Heart left ventricle (tissue), 16 donors: Measurements from ENCODE around the gene SH3RF3. TPM values are rescaled to one million over a fixed set of nuclear protein-coding genes. Genes with fewer than 3 reads are reported as not detected.

Experiments
- ATAC-seq, 4 donors: fragments of 200-7000 bp; cut with Tn5 transposase; one replicate each; pipeline ENCODE4 v1.9.1; 2020 to 2022; ENCODE audit warnings: moderate library complexity in 4 of 4, mild to moderate bottlenecking in 3 of 4, moderate number of reproducible peaks in 1 of 4
- DNase-seq, 5 donors: peaks; one replicate each; pipeline ENCODE4 v3.0.0-alpha.2; 2020
- H3K27ac ChIP-seq, 12 donors: fragments of 200-600 bp; sonication (generic) in 4 of 12; one replicate each; pipeline versions ENCODE4 v1.5.0 to v1.8.0; 2016 to 2022; ENCODE audit warnings: mild to moderate bottlenecking in 2 of 12
- H3K27me3 ChIP-seq, 9 donors: fragments of 200-600 bp; sonication (generic) in 2 of 9; one replicate each; pipeline versions ENCODE4 v1.5.1 to v1.8.0; 2016 to 2022; ENCODE audit warnings: mild to moderate bottlenecking in 3 of 9
- H3K36me3 ChIP-seq, 9 donors: fragments of 200-600 bp; sonication (generic) in 2 of 9; one replicate each; pipeline versions ENCODE4 v1.5.0 to v1.8.0; 2018 to 2022; ENCODE audit warnings: mild to moderate bottlenecking in 2 of 9
- H3K4me1 ChIP-seq, 12 donors: fragments of 200-600 bp; sonication (generic) in 4 of 12; one replicate each; pipeline versions ENCODE4 v1.5.0 to v1.8.0; 2016 to 2022; ENCODE audit warnings: mild to moderate bottlenecking in 3 of 12
- H3K4me3 ChIP-seq, 12 donors: fragments of 200-600 bp; sonication (generic) in 4 of 12; one replicate each; pipeline versions ENCODE4 v1.5.0 to v1.8.0; 2017 to 2022; ENCODE audit warnings: mild to moderate bottlenecking in 9 of 12, moderate library complexity in 4 of 12
- H3K9me3 ChIP-seq, 12 donors: fragments of 200-600 bp; sonication (generic) in 4 of 12; one replicate each; pipeline versions ENCODE4 v1.5.0 to v1.8.0; 2016 to 2022; ENCODE audit warnings: mild to moderate bottlenecking in 1 of 12
- POLR2A ChIP-seq, 2 donors: fragments of 450-650 bp; IDR thresholded peaks; one replicate each; pipeline ENCODE4 v1.6.1; 2017; ENCODE audit warnings: antibody characterized with exemption in 2 of 2, mild to moderate bottlenecking in 2 of 2, moderate library complexity in 2 of 2
- WGBS, 4 donors: extraction: QIAGEN DNeasy Blood & Tissue Kit in 2 of 4; methylation state at CpG; one replicate each; pipeline versions ENCODE4 v1.1.5 to v1.1.7; 2013 to 2018; 5-methylcytosine and 5-hydroxymethylcytosine counted together
- intact Hi-C, 10 donors: fragments of 100-400 bp; cut with DNase I; formaldehyde crosslinking; loops; one replicate each; pipeline versions ENCODE4 v1.11.1 to v1.14.2; 2022
- polyA plus RNA-seq, 2 donors: library from polyadenylated mRNA; stranded (reverse); fragments of 200-250 nt; gene quantifications; one replicate each; pipeline ENCODE4 v1.2.3, GENCODE V29; 2013
- total RNA-seq, 9 donors: library from RNA; depleted of rRNA in 2 of 9; stranded (reverse); fragments of >200 nt in 2 of 9; fragmentation: NEBNext Ultra II Directional in 3 of 9; extraction: Animal tissue kit (Norgen Biotek cat#: 25700) in 3 of 9; gene quantifications; one replicate each; pipeline versions ENCODE4 v1.1.0 to v1.2.4, GENCODE V29; 2016 to 2023
- TF ChIP-seq, protein P1 (sequence below), 12 donors: fragments of 200-600 bp; sonication (generic) in 4 of 12; IDR thresholded peaks; one replicate each; pipeline versions ENCODE4 v1.5.0 to v1.8.0; 2018 to 2022; ENCODE audit warnings: antibody characterized with exemption in 12 of 12, mild to moderate bottlenecking in 5 of 12
- donor health status: ischemic (EF 13 %, LVEDD 7.1; RV severe dilation, severe dysfunction).
- donor health status: healthy with polysubstance abuse.
- donor health status: DM: no; HTN: yes; CAD: no.
- donor health status: DM: no; HTN: no; CAD: no.
- donor health status: ischemic (EF 25% LVEDD 6.9; RV normal size, moderate dysfunction).
- donor health status: ischemic (EF 25% LVEDD 5.7; RV mildly dilated, moderate dysfunction).
- donor health status: healthy.
- donor health status: DM: yes; HTN: yes; CAD: no.
- donor health status: ischemic (EF 35%, LVEDD 5.7; RV mildly dilated, moderate dysfunction).
- donor health status: nonischemic (EF 11% LVEDD 7.7; RV severe dilation, severe dysfunction).
- donor health status: DM: yes; HTN: yes; CAD: no.
- donor health status: PGD.
- donor health status: ischemic (EF 29% LVEDD 5.4; RV normal size, mild dysfunction).
- donor health status: nonischemic (EF 23%, LVEDD 6.1; RV moderate dilation, normal function).

The SH3RF3 gene
- total and polyA plus RNA-seq, 11 donors, result 5.2 to 15.7 (median 7.9) TPM

DNA sequence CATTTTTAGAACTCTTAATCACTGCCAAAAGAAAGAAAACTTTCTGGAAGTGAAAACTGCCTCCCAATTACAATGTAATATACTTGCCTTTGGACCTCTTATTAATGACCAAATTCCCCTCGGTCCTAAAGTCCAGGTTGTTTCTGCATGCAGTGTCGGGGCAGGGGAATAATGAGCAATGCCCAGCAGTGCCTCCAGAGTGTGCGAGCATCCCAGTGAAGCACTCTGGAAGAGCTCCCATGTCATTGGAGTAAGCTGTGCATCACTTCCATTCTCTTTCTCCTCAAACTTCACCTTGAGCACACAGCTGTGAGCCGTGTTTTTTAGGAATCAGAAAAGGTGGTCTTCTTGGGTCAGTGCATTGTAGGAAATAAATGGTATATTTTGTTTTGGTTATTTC, 107.1 kb downstream of the SH3RF3 start:
- Histone ChIP-seq H3K27ac (no peak overlapping the region), H3K27me3 (no peaks in the 10 kb centered on the region), H3K4me1 (peaks cover 0 to 48% (median 22%) of the 10 kb centered on the region in 12 donors), H3K36me3 (no peaks in the 10 kb centered on the region), H3K4me3 (no peak overlapping the region), H3K9me3 (peaks cover 0 to 4% (median 0%) of the 10 kb centered on the region in 12 donors)
- 90 to 93% (median 92%) methylated on average over 4 of the region's 4 CpGs for WGBS, 4 donors
- no peak for DNase-seq
- ATAC-seq, result no peak
- TF ChIP-seq, protein P1, sequence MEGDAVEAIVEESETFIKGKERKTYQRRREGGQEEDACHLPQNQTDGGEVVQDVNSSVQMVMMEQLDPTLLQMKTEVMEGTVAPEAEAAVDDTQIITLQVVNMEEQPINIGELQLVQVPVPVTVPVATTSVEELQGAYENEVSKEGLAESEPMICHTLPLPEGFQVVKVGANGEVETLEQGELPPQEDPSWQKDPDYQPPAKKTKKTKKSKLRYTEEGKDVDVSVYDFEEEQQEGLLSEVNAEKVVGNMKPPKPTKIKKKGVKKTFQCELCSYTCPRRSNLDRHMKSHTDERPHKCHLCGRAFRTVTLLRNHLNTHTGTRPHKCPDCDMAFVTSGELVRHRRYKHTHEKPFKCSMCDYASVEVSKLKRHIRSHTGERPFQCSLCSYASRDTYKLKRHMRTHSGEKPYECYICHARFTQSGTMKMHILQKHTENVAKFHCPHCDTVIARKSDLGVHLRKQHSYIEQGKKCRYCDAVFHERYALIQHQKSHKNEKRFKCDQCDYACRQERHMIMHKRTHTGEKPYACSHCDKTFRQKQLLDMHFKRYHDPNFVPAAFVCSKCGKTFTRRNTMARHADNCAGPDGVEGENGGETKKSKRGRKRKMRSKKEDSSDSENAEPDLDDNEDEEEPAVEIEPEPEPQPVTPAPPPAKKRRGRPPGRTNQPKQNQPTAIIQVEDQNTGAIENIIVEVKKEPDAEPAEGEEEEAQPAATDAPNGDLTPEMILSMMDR (IDR thresholded peaks at IDR 0.05), result no peak
- TF ChIP-seq POLR2A (IDR thresholded peaks at IDR 0.05), result no peak
- intact Hi-C loops, result no loop called here

DNA sequence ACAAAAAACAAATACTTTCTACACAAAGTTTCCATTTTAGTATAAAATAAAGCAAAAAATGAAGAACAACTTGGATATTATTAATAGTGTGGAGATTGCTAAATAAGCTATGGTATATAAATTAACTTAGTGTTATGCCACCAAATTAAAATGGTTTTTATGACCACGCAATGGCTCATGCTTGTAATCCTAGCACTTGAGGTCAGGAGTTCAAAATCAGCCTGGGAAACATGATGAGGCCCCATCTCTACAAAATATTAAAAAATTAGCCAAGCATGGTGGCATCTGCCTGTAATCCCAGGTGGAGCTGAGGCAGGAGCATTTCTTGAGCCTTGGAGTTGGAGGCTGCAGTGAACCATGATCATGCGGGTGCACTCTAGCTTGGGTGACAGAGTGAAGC, 108.8 kb downstream of the SH3RF3 start:
- intact Hi-C loops, result no loop called here
- Histone ChIP-seq H3K4me3 (no peak overlapping the region), H3K9me3 (peaks cover 0 to 4% (median 0%) of the 10 kb centered on the region in 12 donors), H3K36me3 (no peaks in the 10 kb centered on the region), H3K4me1 (peaks cover 7 to 59% (median 28%) of the 10 kb centered on the region in 12 donors), H3K27ac (peak overlapping the region in 1 of 12 donors; percentile 43), H3K27me3 (no peaks in the 10 kb centered on the region)
- TF ChIP-seq POLR2A (IDR thresholded peaks at IDR 0.05), result no peak
- TF ChIP-seq, protein P1 (IDR thresholded peaks at IDR 0.05), result no peak
- 95 to 99% (median 98%) methylated on average over 2 of the region's 2 CpGs for WGBS, 4 donors
- DNase-seq (no peak), ATAC-seq (no peak)

GRCh38 chr2:109238580-109238979, 109.6 kb downstream of the SH3RF3 start:
- 35 to 63% (median 48%) methylated on average over 4 of the region's 4 CpGs for WGBS, 4 donors
- no peak overlapping the region for H3K4me3 ChIP-seq
- ATAC-seq (peak; percentile 31 to 81 (median 67)), DNase-seq (peak; percentile 60 to 85 (median 81))
- TF ChIP-seq, protein P1 (IDR thresholded peaks at IDR 0.05), result no peak
- TF ChIP-seq POLR2A (IDR thresholded peaks at IDR 0.05), result no peak
- intact Hi-C loops, result no loop called here
- peaks cover 7 to 67% (median 36%) of the 10 kb centered on the region in 12 donors for H3K4me1 ChIP-seq
- no peaks in the 10 kb centered on the region for H3K27me3 ChIP-seq
- H3K9me3 ChIP-seq, result peaks cover 0 to 4% (median 0%) of the 10 kb centered on the region in 12 donors
- H3K27ac ChIP-seq, result peak overlapping the region in 6 of 12 donors; percentile 1 to 73 (median 18)
- H3K36me3 ChIP-seq, result no peaks in the 10 kb centered on the region

DNA sequence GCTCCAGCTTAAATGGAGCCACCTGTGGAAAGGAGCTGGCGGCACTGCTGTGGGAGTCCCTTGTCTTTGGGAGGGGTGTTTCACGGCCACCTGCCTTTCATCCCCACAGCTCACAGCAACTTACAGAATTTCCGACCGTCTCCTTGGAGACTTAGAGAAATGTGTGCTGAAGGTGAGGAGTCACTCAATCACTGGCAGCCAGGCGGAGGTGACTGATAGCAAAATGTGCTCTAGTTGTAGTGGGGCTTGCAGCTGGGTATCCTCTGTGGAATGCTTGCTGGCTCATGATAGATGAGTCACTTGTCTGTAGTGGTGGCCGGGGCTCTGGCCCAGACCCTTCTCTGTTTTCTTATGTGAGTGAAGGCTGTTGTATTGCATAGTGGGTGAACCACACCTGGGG, 110.7 kb downstream of the SH3RF3 start:
- no peak for TF ChIP-seq POLR2A (IDR thresholded peaks at IDR 0.05)
- TF ChIP-seq, protein P1 (IDR thresholded peaks at IDR 0.05), result no peak
- H3K27me3 ChIP-seq, result no peaks in the 10 kb centered on the region
- DNase-seq, result no peak
- H3K27ac ChIP-seq, result peak overlapping the region in 1 of 12 donors; percentile 53
- H3K36me3 ChIP-seq, result no peaks in the 10 kb centered on the region
- intact Hi-C loops, result loop anchor here in 2 of 10 donors (5.0 to 10.0 kb wide), 3 partner anchors 67 to 105 kb away; no protein-coding TSS in a partner anchor
- ATAC-seq, result no peak
- H3K9me3 ChIP-seq, result no peaks in the 10 kb centered on the region
- H3K4me1 ChIP-seq, result peaks cover 17 to 78% (median 47%) of the 10 kb centered on the region in 12 donors
- 77 to 90% (median 81%) methylated on average over 6 of the region's 6 CpGs for WGBS, 4 donors
- no peak overlapping the region for H3K4me3 ChIP-seq
